K562 (cell line): Measurements from ENCODE around the gene LRRC47. TPM values are rescaled to one million over a fixed set of nuclear protein-coding genes. Genes with fewer than 3 reads are reported as not detected.

Source experiments
- ATAC-seq: fragments of 200-7000 bp; cut with Tn5 transposase; 3 replicates; pipeline ENCODE4 v1.9.1; 2020; ENCODE audit warnings: moderate library complexity
- BruUV-seq: library from RNA; stranded (reverse); fragments of 400-500 nt; replicated peaks from 2 replicates; lab custom pipeline; 2021; lab: Mats Ljungman, UMichigan
- CTCF ChIA-PET: fragments of 300-600 bp; formaldehyde crosslinking; extraction: SDS; loops from one replicate; lab custom pipeline; 2021; ENCODE audit warnings: low intra/inter-chr PET ratio; lab: Yijun Ruan, JAX
- POLR2A ChIA-PET: fragments of 300-600, 350-650 bp; sonication (Branson Sonifier 250); formaldehyde crosslinking; extraction: SDS; loops from one replicate; lab custom pipeline; 2021; ENCODE audit warnings: antibody characterized with exemption, inconsistent platforms; lab: Yijun Ruan, JAX
- DNase-seq, 4 experiments: peaks; one replicate each; pipeline versions ENCODE4 v3.0.0 to v3.0.0-alpha.2; 2011 to 2018; ENCODE audit warnings: low spot score in 3 of 4, mixed read lengths in 3 of 4; ENCODE audit errors: extremely low read depth in 1 of 4
- FAIRE-seq: peaks from 2 replicates; lab custom pipeline; 2011; peaks lifted over from hg19 to GRCh38; lab: Jason Lieb, UNC
- H2AFZ ChIP-seq: 2 replicates; pipeline ENCODE4 v1.6.0; 2011; ENCODE audit warnings: low read depth, low read length, control low read depth, inconsistent platforms
- H3K27ac ChIP-seq: fragments of 200-600 bp; 3 replicates; pipeline ENCODE4 v1.8.0; 2011; ENCODE audit warnings: low read depth, mild to moderate bottlenecking, control low read depth, inconsistent platforms, low read length, moderate library complexity, mixed read lengths; ENCODE audit errors: extremely low read depth
- H3K27me3 ChIP-seq, 2 experiments: fragments of 300-600 bp in 1 of 2; 2 replicates in 1 of 2; 3 replicates in 1 of 2; pipeline versions ENCODE4 v1.6.0 to v1.8.0; 2011; ENCODE audit warnings: inconsistent platforms in 2 of 2, low read length in 2 of 2, mild to moderate bottlenecking in 1 of 2, mixed read lengths in 1 of 2, moderate library complexity in 1 of 2; ENCODE audit not compliant: control insufficient read depth in 2 of 2, insufficient read depth in 2 of 2
- H3K36me3 ChIP-seq: fragments of 300-600 bp; 3 replicates; pipeline ENCODE4 v1.8.0; 2011; ENCODE audit warnings: mild to moderate bottlenecking, low read length, inconsistent platforms; ENCODE audit not compliant: control insufficient read depth, insufficient read depth
- H3K4me1 ChIP-seq, 2 experiments: fragments of 200-600 bp in 1 of 2; replicated peaks in 1 of 2; 2 replicates in 1 of 2; 3 replicates in 1 of 2; pipeline versions ENCODE4 v1.5.1 to v1.8.0; 2011; ENCODE audit warnings: inconsistent platforms in 2 of 2, low read length in 2 of 2, mild to moderate bottlenecking in 1 of 2, mixed read lengths in 1 of 2, moderate library complexity in 1 of 2; ENCODE audit not compliant: control insufficient read depth in 2 of 2, insufficient read depth in 2 of 2
- H3K4me2 ChIP-seq: 2 replicates; pipeline ENCODE4 v1.6.1; 2011; ENCODE audit warnings: low read length, control low read depth, inconsistent platforms, mixed read lengths; ENCODE audit not compliant: insufficient read depth
- H3K4me3 ChIP-seq: fragments of 200-600 bp; sonication (generic), shearing (Covaris generic); 2 replicates; pipeline ENCODE4 v1.5.1; 2016; ENCODE audit warnings: control low read depth, inconsistent platforms
- H3K79me2 ChIP-seq: fragments of 200-600 bp; 3 replicates; pipeline ENCODE4 v1.8.0; 2011; ENCODE audit warnings: low read length, inconsistent platforms; ENCODE audit not compliant: control insufficient read depth, insufficient read depth
- H3K9ac ChIP-seq, 2 experiments: 2 replicates each; pipeline versions ENCODE4 v1.6.0 to v1.6.1; 2011; ENCODE audit warnings: low read depth in 2 of 2, low read length in 2 of 2, control low read depth in 1 of 2, inconsistent platforms in 1 of 2, mild to moderate bottlenecking in 1 of 2, mixed read lengths in 1 of 2; ENCODE audit not compliant: insufficient read depth in 1 of 2
- H3K9me1 ChIP-seq: one replicate; pipeline ENCODE4 v1.6.0; 2011; ENCODE audit warnings: inconsistent platforms, mild to moderate bottlenecking, low read length, moderate library complexity; ENCODE audit not compliant: control insufficient read depth, insufficient read depth
- H3K9me3 ChIP-seq: replicated peaks from 2 replicates; pipeline ENCODE4 v1.5.1; 2011; ENCODE audit warnings: low read depth, low read length, inconsistent platforms; ENCODE audit not compliant: control insufficient read depth, insufficient read depth
- H4K20me1 ChIP-seq: replicated peaks from 2 replicates; pipeline ENCODE4 v1.6.1; 2011; ENCODE audit warnings: low read length, inconsistent platforms, mixed read lengths; ENCODE audit not compliant: control insufficient read depth, insufficient read depth
- ATF1 ChIP-seq, 2 experiments: fragments of 450-650 bp in 1 of 2; IDR thresholded peaks; 2 replicates each; pipeline ENCODE4 v1.6.1; 2016; ENCODE audit warnings: missing compliant biosample characterization in 1 of 2, missing genetic modification characterization in 1 of 2
- HOMEZ ChIP-seq: fragments of 250-450 bp; sonication (Bioruptor Pico); IDR thresholded peaks from 2 replicates; pipeline ENCODE4 v1.4.0; 2020; ENCODE audit warnings: mild to moderate bottlenecking, moderate library complexity
- POLR2G ChIP-seq: fragments of 200-400 bp; formaldehyde crosslinking; IDR thresholded peaks from 2 replicates; pipeline ENCODE4 v1.6.1; 2017; ENCODE audit warnings: low read depth, mild to moderate bottlenecking, antibody characterized with exemption, low read length, moderate library complexity
- RBM22 ChIP-seq: fragments of 200-400 bp; formaldehyde crosslinking; IDR thresholded peaks from 2 replicates; pipeline ENCODE4 v1.6.1; 2018; ENCODE audit warnings: low read length, low read depth; ENCODE audit not compliant: poor library complexity, severe bottlenecking
- ZNF592 ChIP-seq: fragments of 450-650 bp; IDR thresholded peaks from 2 replicates; pipeline ENCODE4 v1.6.1; 2017; ENCODE audit warnings: antibody characterized with exemption, mild to moderate bottlenecking
- WGBS: fragments of 100-300 bp; shearing (Covaris generic); methylation state at CpG from one replicate; pipeline ENCODE4 v1.1.6; 2016; ENCODE audit warnings: low coverage, mixed read lengths; ENCODE audit not compliant: insufficient coverage; ENCODE audit errors: missing lambda C conversion rate; 5-methylcytosine and 5-hydroxymethylcytosine counted together
- in situ Hi-C: fragments of 300-500 bp; cut with MboI; formaldehyde crosslinking; loops from 4 replicates; pipeline ENCODE4 v1.15.0; 2018; ENCODE audit warnings: inconsistent platforms, mixed read lengths
- intact Hi-C: fragments of 100-400 bp; cut with micrococcal nuclease; formaldehyde crosslinking; loops from 2 replicates; pipeline ENCODE4 v1.14.2; 2022
- polyA plus RNA-seq, 8 experiments: library from polyadenylated mRNA; depleted of rRNA in 4 of 8; stranded (reverse) in 5 of 8; unstranded in 3 of 8; fragments of >200 nt; fragmentation: Nextera tagmentation in 2 of 8; fragmentation: Illumina TruSeq in 1 of 8; extraction: Ambion mirVana in 2 of 8; extraction: Trizol in 1 of 8; gene quantifications; 2 replicates each; pipeline versions ENCODE4 v1.2.1 to v1.2.3, GENCODE V29; 2011 to 2014; ENCODE audit warnings: inconsistent platforms in 1 of 8, missing spikeins in 1 of 8
- total RNA-seq, 7 experiments: library from RNA; depleted of rRNA in 6 of 7; stranded (reverse); fragments of >200 nt in 6 of 7; fragmentation: Illumina TruSeq in 2 of 7; extraction: Trizol in 2 of 7; gene quantifications; 2 replicates each; pipeline versions ENCODE4 v1.2.1 to v1.2.3, GENCODE V29; 2011 to 2021; ENCODE audit warnings: low replicate concordance in 1 of 7

LRRC47 gene
- total and polyA plus RNA-seq, 9 of the 15 experiments (the other 6 are each of a cell fraction or from before 2014, with no cell fraction given): 4.6 to 68.0 (median 35.9) TPM

- 0 out of 2 replicates have a peak, but pooled peaks cover 2% of the 10 kb centered on the region for H4K20me1 ChIP-seq
- no peak overlapping the region for H2AFZ ChIP-seq
- in situ Hi-C loops (no loop called here), intact Hi-C loops (no loop called here)
- peaks cover 5% of the 10 kb centered on the region for H3K9me1 ChIP-seq
- no peak for ATAC-seq
- BruUV-seq: no TSS peak
- no peak for DNase-seq
- no peak overlapping the region; a peak in 1 of 4 replicates for H3K9ac ChIP-seq
- WGBS: 71% methylated on average over 28 of the region's 29 CpGs
- H3K36me3 ChIP-seq: peaks cover 28% of the 10 kb centered on the region; the same call in 2 of the 3 replicates
- H3K4me2 ChIP-seq: no peak overlapping the region
- peaks cover 0 to 52% of the 10 kb centered on the region in 2 experiments; a peak in 2 of 5 replicates for H3K4me1 ChIP-seq
- ChIA-PET POLR2A (interaction anchor here (0.6 to 1.2 kb wide), 3 partner anchors 21 to 43 kb away, joined by 3 read pairs; no protein-coding TSS in a partner anchor), CTCF (no interaction called here)
- no peaks in the 10 kb centered on the region for H3K9me3 ChIP-seq
- no peak overlapping the region for H3K4me3 ChIP-seq
- FAIRE-seq: peak; percentile 19
- H3K27me3 ChIP-seq: peaks cover 4 to 27% of the 10 kb centered on the region in 2 experiments; a peak in 4 of 5 replicates
- peak; percentile 50 for TF ChIP-seq POLR2G
- no peak for TF ChIP-seq ZNF592
- peak; percentile 28 for TF ChIP-seq RBM22
- no peak for TF ChIP-seq ATF1 (CRISPR knock-in tag; IDR thresholded peaks at IDR 0.05)
- no peak for TF ChIP-seq ATF1 (tag; IDR thresholded peaks at IDR 0.05)
- no peak for TF ChIP-seq HOMEZ (CRISPR knock-in tag)
- no peaks in the 10 kb centered on the region for H3K79me2 ChIP-seq
- H3K27ac ChIP-seq: no peak overlapping the region
Measured at GRCh38 chr1:3733094-3733882, 63.0 kb downstream of the LRRC47 start.
